Inflammatory macrophage treated with lipopolysaccharide for 1 hour (primary cell): ENCODE results near the gene NLGN3.

Experiments
- DNase-seq, 2 donors: peaks; one replicate each; pipeline ENCODE4 v3.0.0-alpha.2; 2020 to 2022

The NLGN3 gene

GRCh38 chrX:71118985-71119535 lies 25.6 kb upstream of the NLGN3 start:
- no peak for DNase-seq

GRCh38 chrX:71128166-71128833 lies 16.3 kb upstream of the NLGN3 start:
- DNase-seq = no peak

DNA sequence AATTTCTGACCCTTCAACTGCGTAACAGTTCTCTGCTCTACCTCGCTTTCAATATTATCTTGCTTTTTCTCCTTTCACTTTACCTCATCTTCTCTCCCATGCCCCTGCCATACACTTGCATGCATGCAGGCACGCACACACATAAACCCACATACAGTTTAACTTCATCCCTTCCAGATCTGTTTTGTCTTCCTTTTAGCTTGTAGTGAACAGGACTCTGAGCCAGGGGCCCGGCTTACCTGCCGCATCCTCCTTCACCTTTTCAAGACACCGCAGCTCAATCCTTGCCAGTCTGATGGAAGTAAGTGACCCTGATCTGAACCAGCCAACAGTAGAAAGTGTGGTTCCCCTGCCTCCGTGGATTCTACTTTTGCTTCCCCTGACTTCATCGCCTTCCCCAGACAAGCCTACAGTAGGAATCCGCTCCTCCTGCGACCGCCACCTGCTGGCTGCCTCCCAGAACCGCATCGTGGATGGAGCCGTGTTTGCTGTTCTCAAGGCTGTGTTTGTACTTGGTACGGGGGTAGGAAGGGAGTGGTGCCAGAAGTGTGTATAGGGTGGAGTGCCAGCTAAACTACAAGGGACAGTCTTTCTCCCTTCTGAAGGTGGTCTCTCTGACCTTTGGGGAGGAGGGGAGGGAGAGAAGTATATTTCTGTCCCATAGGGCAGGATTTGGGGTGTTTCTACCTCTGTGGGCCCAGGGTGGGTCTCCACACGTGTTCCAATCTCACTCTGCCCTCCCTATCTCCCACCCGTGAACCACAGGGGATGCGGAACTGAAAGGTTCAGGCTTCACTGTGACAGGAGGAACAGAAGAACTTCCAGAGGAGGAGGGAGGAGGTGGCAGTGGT lies 15.5 kb upstream of the NLGN3 start:
- DNase-seq = peak; percentile 54 to 78

DNA sequence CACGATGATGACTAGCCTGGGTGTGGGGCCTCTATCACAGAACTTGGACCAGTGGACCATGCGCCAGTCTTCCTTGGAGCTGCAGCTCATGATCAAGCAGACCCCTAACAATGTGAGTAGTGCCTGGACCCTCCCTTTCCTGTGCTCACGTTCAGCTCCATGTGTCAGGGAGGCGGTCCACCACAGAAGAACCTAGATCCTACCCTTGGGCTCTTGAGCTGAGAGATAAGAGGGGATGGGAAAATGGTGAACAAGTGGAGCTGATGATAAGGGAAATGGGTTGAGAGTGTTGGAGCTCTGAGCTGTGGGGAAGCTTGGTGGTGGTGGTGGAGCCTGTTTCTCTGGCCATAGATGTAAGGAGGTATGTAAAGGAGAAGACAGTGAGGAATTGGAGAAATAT lies 13.1 kb upstream of the NLGN3 start:
- DNase-seq = no peak

GRCh38 chrX:71140440-71140839 lies 4.2 kb upstream of the NLGN3 start:
- no peak for DNase-seq

DNA sequence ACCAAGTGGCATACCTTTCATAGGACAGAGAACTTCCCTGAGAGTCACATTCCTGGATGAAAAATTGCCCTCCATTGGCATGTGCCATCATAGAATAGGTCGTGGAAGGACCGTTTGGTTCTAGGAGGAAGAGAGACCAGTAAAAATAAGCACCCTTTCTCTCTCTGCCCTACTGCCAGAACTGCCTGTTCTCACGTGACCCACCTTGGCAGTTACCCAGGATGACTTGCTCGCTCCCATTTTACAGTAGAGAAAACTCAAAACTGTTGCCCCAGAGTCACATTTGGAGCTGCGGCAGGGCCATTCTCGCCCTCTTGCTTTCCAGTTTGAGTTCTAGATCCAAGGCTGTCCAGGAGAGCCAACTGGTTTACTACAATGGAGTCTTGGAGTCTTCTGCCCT lies 1.1 kb upstream of the NLGN3 start:
- no peak for DNase-seq

GRCh38 chrX:71147496-71148277 lies 3.0 kb downstream of the NLGN3 start:
- DNase-seq = peak in 1 of 2 donors; percentile 19

DNA sequence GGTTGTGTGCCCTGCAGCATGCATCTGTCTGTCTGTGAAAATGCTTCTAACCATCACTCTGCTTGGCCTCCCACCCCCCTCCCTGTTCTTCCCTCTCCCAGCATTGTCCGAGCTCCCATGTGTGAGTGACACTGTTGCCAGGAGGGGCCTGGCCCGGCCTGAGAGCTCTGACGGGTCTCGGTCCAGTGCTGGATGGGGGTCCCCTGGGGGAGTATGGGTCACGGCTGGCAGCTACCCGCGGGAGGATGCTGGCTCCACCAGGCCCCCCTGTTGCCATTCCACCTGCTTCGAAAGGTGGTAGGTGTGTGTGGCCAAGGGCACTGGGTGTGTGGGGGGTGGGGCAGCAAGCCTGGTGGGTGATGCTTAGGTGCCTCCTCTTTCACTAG lies 3.6 kb downstream of the NLGN3 start:
- DNase-seq = no peak

DNA sequence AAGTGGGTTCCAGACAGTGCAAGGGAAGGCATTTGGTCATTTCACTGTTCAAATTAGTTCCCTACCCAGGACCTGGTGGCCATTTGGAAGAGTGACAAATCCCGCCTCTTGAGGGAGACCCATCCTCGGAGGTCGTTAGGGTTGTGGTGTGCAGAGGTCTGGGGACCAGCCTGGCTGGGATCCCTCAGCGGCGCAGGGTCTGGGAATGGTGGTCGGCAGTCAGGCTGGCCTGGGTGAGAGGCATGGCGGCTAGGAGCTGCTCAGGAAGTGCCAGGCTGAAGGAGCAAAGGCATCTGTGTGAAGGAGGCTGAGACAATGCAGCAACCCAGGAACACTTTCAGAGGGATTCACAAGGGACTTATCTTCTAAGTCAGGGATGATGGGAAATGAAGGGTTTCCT lies 6.7 kb downstream of the NLGN3 start:
- DNase-seq = no peak

DNA sequence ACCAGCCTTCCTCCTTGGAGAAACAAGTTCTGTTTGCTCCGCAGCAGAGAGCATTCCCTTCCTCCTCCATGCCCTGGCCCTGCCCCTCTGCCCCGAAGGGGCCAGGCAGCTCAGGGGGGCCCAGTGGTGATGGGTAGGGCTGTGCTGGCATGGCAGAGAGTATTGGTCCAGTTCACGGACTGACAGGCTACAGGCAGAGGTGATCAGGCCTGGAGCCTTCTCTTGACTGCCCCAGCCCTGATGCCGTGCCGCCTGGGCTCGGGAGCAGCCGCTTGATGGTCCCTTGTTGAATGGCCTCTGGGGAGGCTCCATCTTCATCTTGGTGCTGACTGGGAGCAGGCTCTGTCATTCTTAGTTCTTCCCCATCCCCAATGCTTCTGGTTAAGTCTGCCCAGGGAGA lies 9.6 kb downstream of the NLGN3 start:
- no peak for DNase-seq

DNA sequence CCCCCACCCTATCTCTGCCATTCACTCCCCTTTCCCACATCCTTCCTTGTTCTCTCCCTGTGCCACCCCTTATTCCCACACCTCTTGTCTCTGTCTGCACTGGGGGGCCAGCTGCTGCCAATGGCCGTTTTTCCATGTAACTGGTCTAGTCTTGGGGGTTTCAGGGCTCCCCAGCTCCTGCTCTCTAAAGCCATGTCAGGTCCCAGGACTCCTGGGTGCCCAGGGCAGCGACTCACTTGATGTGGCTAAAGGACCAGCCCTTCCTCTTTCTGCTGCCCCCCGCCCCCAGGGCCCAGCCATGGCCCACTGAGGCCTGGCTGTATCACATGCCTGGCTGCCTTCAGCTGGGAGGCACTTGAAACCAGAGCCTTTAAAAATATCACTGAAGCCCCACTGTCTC lies 10.0 kb downstream of the NLGN3 start:
- DNase-seq = no peak

DNA sequence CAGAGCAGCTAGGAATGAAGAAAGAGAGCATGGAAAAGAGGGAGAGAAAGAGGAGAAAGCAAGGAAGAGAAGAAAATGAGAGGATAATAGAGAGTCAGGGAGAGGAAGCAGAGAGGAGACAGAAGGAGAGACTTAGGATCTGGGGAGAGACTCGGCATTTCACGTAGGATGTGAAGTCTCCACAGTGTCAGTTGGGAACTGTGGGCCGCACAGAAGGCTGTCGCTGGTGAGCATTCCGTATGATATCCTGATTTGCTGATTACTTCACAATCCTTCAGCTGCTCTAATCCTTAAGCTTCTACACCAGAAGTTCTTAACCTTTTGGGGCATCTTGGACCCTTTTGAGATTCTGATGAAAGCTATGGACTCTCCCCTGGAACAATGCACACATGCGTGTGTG lies 14.0 kb downstream of the NLGN3 start:
- no peak for DNase-seq

- DNase-seq = no peak
Observed at GRCh38 chrX:71159335-71159734, 14.7 kb downstream of the NLGN3 start.

- DNase-seq = no peak
Observed at GRCh38 chrX:71160475-71160874, 15.8 kb downstream of the NLGN3 start.

- DNase-seq = no peak
Observed at GRCh38 chrX:71162981-71163380, 18.3 kb downstream of the NLGN3 start.

DNA sequence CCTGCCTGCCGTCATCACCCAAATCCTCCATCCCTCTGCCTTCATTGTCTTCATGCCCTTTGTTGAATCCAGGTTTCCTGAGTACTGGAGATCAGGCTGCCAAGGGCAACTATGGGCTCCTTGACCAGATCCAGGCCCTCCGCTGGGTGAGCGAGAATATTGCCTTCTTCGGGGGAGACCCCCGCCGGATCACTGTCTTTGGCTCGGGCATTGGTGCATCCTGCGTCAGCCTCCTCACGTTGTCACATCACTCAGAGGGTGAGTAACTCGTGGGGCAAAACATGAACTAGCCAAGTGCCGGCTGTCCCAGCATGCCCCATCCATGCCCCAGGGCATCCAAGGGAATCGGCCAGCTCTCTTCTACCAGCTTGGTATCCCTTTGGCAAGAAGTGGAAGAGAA lies 19.4 kb downstream of the NLGN3 start:
- DNase-seq = no peak

GRCh38 chrX:71166461-71166860 lies 21.8 kb downstream of the NLGN3 start:
- no peak for DNase-seq

DNA sequence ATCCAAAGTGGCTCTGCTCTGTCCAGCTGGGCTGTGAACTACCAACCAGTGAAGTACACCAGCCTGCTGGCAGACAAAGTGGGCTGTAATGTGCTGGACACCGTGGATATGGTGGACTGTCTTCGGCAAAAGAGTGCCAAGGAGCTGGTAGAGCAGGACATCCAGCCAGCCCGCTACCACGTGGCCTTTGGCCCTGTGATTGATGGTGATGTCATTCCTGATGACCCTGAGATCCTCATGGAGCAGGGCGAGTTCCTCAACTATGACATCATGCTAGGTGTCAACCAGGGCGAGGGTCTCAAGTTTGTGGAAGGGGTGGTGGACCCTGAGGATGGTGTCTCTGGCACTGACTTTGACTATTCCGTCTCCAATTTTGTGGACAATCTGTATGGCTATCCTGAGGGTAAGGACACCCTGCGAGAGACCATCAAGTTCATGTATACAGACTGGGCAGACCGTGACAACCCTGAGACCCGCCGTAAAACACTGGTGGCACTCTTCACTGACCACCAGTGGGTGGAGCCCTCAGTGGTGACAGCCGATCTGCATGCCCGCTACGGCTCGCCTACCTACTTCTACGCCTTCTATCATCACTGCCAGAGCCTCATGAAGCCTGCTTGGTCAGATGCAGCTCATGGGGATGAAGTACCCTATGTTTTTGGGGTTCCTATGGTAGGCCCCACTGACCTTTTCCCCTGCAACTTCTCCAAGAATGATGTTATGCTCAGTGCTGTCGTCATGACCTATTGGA lies 22.6 kb downstream of the NLGN3 start:
- no peak for DNase-seq

DNA sequence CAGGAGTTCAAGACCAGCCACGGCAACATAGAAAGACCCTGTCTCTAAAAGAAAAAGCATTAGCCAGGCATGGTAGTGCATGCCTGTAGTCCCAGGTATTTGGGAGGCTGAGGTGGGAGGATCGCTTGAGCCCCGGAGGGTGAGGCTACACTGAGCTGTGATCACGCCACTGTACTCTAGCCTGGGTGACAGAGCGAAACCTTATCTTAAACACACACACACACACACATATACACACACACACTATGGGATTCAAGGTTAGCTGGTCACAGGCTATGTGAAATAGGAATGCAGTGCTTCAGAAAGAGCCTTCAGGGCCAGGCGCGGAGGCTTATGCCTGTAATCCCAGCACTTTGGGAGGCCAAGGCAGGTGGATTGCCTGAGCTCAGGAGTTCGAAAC lies 23.5 kb downstream of the NLGN3 start:
- DNase-seq = no peak

DNA sequence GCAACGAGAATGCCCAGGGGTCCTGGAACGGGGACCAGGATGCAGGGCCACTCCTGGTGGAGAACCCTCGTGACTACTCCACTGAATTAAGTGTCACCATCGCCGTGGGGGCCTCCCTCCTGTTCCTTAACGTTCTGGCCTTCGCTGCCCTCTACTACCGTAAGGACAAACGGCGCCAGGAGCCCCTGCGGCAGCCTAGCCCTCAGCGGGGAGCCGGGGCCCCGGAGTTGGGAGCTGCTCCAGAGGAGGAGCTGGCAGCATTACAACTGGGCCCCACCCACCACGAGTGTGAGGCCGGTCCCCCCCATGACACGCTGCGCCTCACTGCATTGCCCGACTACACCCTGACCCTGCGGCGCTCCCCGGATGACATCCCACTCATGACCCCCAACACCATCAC lies 24.9 kb downstream of the NLGN3 start:
- DNase-seq = no peak

DNA sequence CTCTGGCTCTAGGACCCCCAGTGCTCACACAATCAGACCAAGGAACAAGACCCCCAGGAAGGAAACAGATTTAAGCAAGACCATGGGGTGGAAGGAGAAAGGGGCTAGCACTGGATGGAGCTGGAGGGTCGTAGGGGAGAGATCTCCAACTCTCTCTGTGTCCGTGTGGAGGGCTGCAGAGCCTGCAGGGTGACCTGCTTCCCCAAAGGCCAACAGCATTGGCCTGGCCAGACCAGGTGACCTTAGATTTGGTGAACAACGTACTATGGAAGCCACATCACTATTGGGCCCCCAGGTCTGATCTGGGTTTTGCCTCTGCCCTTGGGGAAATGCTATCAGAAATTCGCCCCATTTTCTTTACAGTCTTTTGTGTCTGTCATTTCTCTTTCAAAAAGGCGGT lies 26.0 kb downstream of the NLGN3 start:
- no peak for DNase-seq

DNA sequence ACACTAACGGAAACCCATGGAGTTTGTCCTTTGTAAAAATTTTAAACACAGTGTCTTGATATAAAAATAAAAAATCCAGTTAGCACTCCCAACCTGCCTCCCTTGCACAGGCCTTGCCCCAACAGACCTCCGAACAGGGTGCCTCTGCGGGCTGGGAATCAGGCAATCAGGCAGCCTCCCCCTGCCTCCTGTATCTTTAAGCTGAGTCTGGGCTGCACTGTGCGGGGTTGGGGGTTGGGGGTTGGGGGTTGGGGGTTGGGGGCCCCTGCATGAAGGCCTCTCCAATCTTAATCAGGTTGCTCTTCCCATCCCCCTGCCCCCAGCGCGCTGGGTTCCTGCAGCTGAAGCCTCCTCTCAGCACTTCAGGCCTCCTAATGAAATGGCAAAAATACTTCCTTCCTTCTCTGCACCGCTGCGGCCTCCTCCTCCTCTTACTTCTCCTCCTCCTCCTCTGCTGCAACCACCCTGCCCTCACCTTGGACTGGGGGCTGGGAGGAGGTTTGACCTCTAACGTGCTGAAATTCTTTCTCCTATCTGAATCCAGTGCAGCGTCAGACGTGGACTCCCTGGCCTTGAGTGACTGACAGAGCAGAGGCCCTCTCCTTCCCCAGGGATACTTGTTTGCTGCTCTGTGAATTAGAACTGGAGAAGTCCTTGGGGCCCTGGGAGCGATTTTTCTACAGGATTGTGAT lies 26.6 kb downstream of the NLGN3 start:
- no peak for DNase-seq
